GM18498 (cell line): Measurements from ENCODE around the gene GRK3.
"Not testable (repeated sequence)": the region's sequence is repeated elsewhere in the genome, so short reads cannot be mapped to it uniquely, and the experiment has no call there.

Source experiments
- ATAC-seq: cut with Tn5 transposase; IDR thresholded peaks from one replicate; pipeline ENCODE4 v1.9.1; 2021; ENCODE audit warnings: mild to moderate bottlenecking, moderate library complexity; ENCODE audit not compliant: unreplicated experiment

Gene GRK3

DNA sequence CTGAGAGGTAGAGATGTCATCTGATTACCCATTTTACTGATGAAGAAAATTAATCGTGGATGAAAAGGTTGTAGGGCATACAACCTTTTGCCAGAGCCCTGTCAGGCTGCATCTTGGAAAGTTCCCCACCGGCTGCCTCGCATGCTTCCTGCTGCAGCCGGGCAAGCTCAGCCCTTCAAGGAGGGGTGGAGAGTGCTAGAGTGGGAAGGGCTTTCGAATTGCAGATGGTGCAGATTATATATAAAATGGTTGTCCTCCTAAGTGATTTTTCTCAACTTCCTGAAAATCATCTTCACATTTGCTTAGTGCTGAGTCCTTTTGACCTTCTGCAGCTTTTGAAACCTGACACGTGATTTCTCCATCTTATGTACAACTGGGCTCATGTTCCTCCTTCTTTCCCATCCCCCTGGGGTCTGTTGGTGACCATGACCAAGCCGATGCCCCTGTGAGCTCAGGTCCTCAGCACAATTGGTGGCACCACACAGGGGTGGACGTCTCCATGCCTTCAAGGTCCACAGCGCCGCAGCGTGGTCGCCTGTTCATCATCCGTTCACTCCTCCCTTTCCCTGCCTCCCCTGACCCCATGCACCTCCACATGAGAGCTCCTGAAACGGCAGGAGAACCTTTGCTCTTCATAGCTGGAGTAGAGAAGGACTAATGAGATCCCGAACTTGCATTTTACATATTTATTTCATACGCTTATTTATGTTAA is 129.9 kb downstream of the GRK3 start:
- ATAC-seq = no peak

- no peak for ATAC-seq
Observed at GRCh38 chr22:25695146-25695545, 130.7 kb downstream of the GRK3 start.

- ATAC-seq = no peak
Observed at GRCh38 chr22:25696763-25697162, 132.3 kb downstream of the GRK3 start.

- no peak for ATAC-seq
Observed at GRCh38 chr22:25697181-25697664, 132.7 kb downstream of the GRK3 start.

DNA sequence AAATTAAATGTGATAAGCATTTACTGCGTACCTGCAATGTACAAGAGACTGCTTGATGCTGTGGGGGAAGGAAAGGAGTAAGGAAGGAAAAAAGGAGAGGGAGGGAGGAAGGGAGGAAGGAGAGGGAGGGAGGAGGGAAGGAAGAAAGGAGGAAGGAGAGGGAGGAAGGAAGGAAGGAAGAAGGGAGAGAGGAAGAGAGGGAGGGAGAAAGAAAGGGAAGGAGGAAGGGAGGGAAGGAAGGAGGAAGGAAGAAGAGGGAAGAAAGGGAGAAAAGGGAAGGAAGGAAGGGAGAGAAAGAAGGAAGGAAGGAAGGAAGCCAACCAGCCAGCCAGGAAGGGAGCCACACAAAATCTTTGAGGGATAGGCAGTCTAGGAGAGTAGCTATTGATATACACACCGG is 133.5 kb downstream of the GRK3 start:
- ATAC-seq = no peak

GRCh38 chr22:25698461-25698860 is 134.0 kb downstream of the GRK3 start:
- no peak for ATAC-seq

GRCh38 chr22:25698978-25699377 is 134.5 kb downstream of the GRK3 start:
- no peak for ATAC-seq

GRCh38 chr22:25701056-25701780 is 136.7 kb downstream of the GRK3 start:
- no peak for ATAC-seq

GRCh38 chr22:25702040-25702439 is 137.6 kb downstream of the GRK3 start:
- ATAC-seq = no peak

- no peak for ATAC-seq
Observed at GRCh38 chr22:25702571-25703167, 138.2 kb downstream of the GRK3 start.

- ATAC-seq = no peak
Observed at GRCh38 chr22:25704701-25705100, 140.2 kb downstream of the GRK3 start.

DNA sequence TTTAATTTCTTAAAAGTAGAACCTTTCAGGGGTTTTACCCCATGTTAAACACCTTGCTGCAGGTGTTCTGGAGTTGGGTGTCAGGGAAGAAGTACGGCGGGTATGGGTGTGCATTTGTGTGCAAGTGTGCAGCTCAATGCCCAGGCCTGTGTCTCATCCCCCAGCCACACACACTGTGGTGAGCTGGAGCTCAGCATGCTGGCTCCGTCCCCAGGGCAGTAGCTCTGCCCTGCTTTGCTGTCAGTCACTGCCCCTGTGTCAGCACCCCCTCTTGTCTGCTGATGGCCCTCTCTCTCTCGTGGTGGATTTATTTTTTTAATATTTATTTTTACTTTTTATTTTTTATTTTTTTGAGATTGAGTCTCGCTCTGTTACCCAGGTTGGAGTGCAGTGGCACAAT is 141.7 kb downstream of the GRK3 start:
- ATAC-seq = no peak

GRCh38 chr22:25708430-25708829 is 144.0 kb downstream of the GRK3 start:
- not testable (repeated sequence) for ATAC-seq

DNA sequence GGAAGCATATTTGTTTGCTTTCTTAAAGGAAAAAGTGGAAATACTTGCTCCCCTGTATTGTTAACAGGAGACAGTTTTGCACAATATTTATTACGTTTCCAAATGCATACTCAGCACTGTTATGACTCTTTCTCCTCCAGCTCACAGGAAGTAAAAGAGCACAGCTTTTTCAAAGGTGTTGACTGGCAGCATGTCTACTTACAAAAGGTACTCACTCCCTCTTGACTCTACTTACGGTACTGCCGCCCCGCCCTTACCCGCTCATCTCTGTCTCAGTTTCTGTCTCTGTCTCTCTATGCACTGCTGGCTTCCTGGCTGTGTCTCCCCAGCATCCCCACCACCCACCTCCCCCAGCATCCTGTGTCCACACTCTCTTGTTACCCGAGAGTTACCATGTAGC is 145.3 kb downstream of the GRK3 start:
- ATAC-seq = no peak

GRCh38 chr22:25710501-25710900 is 146.0 kb downstream of the GRK3 start:
- no peak for ATAC-seq

GRCh38 chr22:25711491-25711890 is 147.0 kb downstream of the GRK3 start:
- no peak for ATAC-seq

DNA sequence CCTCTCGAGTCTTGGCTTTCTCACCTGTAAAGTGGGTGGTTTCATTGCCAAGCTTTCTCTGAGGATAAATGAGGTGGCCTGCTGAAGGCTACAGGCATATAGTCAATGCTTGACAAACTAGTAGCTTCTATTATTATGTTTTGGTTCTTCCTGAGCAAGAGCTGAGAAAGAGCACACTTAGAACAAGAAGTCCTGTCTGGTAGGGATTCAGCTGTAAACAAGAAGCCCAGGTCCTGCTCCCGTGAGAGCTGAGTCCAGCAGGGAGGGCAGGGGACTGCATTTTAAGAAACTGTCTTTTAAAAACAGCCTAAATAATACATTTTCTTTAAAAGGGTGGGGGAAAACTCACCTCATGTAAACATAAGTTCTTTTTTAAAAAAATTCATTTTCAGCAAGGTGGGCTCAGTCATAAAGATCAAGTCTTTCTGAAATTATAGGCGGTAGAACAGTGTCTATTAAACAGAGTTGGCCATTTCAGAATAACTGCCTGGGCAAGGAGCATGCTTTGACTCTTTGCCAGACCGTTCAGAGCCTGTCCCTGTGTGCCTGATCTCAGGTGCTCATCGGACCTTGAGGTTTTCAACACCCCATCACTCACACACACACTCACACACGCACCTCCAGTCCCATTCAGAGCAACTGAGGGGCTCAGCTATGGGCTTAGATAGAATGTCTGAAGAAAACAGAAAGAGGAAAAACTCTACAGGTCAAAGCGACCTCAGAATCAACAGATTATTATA is 148.4 kb downstream of the GRK3 start:
- ATAC-seq = no peak

- no peak for ATAC-seq
Observed at GRCh38 chr22:25714070-25714469, 149.6 kb downstream of the GRK3 start.

DNA sequence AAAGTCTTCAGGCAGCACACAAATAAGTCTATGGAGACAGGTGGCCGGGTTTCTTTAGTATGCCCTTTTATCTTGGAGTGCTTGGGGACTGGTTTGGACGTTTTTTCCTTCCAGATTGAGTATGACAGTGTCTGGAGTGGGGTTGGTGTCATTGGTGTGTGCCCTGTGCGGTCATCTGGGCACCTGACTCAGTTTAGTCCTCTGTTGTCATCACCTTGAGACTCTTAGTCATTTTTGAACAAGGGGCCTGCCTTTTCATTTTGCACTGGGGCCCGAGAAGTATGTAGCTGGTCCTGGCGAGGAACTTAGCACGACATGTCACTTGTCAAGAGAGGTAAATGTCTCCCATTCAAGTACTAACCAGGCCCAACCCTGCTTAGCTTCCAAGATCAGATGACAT is 150.3 kb downstream of the GRK3 start:
- ATAC-seq = no peak

DNA sequence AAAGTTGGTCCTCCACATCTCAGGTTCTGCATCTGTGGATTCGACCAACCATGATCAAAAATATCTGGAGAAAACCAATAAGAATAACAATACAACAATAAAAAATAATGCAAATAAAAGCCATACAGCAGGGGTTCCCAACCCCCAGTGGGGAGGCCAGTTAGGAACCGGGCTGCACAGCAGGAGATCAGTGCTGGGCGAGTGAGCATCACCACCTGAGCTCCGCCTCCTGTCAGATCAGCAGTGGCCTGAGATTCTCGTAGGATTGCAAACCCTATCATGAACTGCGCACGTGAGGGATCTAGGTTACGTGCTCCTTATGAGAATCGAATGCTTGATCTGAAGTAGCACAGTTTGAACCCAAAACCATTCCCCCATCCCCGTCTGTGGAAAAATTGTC is 152.2 kb downstream of the GRK3 start:
- no peak for ATAC-seq

GRCh38 chr22:25718135-25718840 is 153.8 kb downstream of the GRK3 start:
- no peak for ATAC-seq
